ENCODE measurements around the gene TCP11L2.

- TF ChIP-seq POLR2A (IDR thresholded peaks at IDR 0.05; ENCODE audit: low read length) (no peak), GATA1 (IDR thresholded peaks at IDR 0.05; ENCODE audit: low read depth, low read length) (no peak)
Measured at GRCh38 chr12:106258226-106258625, 44.3 kb upstream of the TCP11L2 start.
